ENCODE results near the gene DYNC2H1.

DYNC2H1 gene

DNA sequence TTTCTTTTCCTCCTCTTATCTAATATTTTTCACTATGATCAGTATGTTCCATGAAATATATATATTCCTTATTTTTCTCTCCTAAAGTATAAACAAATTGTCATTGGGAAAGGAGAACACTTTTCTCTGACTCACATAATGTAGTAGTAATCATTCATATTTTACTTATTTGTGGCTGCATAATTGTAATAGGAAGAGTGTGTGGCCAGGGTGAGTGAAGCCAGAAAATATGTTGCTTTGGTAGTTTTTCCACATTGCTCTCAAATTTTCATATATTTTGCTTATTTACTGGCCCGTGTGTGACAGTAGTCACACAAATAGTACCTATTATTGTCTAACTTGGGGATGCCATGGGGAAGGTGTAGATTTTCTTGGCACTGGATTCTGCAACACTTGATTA lies 172.1 kb downstream of the DYNC2H1 start:
- DNase-seq (ENCODE audit: low read depth in 2 of 2) = no peak

DNA sequence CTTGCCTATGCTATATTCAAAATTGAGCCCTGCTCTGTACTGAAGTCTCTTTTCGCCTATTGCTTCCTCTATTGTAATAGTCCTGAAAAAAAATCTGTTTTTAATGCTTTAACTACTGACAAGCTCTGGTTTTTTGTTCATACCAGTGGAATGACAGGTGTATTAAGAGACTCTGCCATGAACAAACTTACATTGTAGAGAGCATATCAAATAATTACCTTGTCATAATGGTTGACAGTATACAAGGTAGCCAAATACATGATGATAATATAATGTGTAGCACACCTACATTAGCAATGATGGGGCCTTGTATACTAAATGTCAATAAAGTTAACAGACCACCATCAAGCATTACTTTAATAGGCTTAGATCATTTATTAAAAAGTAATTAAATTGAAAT lies 175.0 kb downstream of the DYNC2H1 start:
- DNase-seq (ENCODE audit: low read depth in 2 of 2) = no peak

DNA sequence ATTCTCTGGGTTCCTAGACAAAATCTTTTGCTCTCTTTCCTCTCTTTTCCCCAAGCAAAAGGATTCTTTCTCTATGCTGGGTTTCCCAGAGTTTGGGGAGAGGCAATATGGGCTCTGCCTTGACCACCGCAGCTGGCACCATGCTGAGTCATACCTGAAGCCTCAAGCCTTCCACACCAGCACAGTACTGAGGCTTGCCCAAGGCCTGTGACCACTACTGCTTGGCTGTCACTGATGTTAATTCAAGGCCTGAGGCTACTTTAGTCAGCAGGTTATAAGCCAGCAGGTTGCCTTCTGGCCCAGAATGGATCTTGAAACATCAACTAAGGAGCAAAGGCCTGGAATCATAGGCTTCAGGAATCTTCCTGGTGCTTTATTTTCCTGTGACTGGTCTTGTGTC lies 185.3 kb downstream of the DYNC2H1 start:
- no peak for DNase-seq (ENCODE audit: low read depth in 2 of 2)

DNA sequence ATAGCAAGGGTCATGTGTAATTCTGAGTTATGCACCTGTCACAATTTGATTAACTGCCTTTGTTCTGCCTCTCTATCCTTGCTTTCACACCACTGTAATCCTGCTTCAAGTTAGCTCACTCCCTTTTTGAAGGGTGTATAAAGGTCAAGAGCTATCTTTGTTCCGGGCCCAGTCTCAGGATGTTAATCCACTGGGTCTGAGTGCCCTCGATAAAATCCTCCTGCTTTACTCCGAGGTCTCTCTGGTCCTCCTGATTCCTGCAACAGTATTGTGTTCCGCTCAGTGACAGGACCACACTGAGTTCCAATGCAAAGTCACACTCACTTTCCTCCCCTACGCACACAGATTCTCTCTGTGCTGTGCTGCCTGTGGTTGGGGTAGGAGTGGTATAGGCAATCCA lies 186.5 kb downstream of the DYNC2H1 start:
- no peak for DNase-seq (ENCODE audit: low read depth in 2 of 2)

DNA sequence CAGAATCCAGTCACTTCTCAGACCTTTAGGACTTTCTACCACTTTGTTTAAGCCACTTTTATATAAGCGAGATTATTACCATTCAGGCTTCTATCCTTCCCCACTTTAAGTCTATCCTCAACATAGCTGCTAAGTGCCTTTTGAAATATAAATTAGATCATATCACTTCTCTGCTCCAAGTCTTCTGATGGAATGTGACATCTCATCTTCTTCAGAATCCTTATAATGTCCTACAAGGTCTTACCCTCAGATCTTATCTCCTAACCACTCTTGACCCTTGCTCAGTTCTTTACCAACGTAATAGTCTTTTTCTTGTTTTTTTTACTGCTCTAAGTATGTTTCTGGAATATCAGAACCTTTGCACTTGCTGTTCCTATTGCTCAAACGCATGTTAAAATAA lies 188.7 kb downstream of the DYNC2H1 start:
- DNase-seq (ENCODE audit: low read depth in 2 of 2) = no peak

DNA sequence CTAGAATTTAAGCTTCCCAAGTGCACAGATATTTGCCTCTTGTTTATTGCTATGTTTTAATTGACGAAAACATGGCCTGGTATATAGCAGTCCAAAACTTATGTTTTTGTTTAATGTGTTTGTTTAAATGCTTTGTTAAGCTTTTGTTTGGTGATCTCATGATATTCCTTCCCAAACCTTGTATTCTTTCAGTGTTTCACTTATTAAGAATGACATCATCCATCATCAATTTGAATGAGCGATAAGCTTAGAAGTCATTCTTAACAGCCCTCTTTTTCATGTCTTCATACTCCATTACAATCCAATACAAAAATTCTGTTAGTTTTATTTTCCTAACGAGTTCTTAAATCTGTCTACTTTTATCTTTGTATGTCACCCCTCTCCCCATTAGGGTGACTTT lies 206.0 kb downstream of the DYNC2H1 start:
- DNase-seq (ENCODE audit: low read depth in 2 of 2) = no peak

DNA sequence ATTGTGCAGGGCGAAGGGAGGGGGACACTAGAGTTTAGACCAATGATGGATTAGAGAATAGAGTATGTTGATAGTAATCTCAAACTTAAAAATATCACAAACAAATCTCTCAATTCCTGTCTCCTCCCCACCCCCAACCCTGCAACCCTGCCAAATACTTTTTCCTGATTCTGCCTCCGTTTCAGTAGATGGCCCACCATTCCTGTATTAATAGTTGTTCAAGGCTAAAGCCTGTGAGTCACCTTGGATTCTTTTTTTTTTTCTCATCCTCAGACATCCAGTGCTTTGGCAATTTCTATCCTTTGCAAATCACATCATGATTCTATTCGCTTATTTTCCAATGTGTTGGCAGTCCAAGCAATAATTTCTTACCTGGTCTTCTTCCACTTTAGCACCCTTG lies 207.9 kb downstream of the DYNC2H1 start:
- no peak for DNase-seq (ENCODE audit: low read depth in 2 of 2)

DNA sequence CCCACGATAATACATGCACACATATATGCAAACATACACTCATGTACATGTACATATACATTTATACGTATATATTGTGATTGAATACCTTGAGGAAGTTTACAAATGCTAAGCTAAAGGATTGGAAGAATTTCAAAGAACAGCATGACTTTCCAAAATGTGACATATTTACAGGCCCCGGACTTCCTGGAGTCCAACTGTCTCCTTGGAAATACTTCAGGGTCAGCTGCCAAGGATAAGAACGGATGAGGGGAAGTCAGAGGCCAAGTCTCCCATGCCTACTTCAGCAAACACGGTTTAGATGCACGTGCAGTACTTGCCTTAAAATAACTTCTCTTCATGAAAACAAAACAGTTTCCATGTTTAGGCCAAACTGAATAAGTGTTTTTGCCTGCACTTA lies 213.6 kb downstream of the DYNC2H1 start:
- no peak for DNase-seq (ENCODE audit: low read depth in 2 of 2)

DNA sequence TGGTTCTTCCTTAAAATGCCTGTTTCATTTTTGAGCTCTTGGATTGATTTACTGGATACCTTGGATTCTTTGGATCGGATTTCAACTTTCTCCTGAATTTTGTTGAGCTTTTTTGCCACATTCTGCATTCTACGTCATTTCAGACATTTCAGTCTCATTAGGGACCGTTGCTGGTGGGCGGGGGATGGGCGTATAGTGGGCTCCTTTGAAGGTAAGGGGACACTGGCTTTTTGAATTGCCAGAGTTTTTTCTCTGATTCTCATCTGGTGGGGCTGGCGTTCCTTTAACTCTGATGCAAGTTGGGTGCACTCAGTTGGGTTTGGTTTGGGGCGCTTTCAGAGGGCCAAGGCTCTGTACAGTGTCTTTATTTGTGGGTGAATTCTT lies 216.5 kb downstream of the DYNC2H1 start:
- no peak for DNase-seq (ENCODE audit: low read depth in 2 of 2)

DNA sequence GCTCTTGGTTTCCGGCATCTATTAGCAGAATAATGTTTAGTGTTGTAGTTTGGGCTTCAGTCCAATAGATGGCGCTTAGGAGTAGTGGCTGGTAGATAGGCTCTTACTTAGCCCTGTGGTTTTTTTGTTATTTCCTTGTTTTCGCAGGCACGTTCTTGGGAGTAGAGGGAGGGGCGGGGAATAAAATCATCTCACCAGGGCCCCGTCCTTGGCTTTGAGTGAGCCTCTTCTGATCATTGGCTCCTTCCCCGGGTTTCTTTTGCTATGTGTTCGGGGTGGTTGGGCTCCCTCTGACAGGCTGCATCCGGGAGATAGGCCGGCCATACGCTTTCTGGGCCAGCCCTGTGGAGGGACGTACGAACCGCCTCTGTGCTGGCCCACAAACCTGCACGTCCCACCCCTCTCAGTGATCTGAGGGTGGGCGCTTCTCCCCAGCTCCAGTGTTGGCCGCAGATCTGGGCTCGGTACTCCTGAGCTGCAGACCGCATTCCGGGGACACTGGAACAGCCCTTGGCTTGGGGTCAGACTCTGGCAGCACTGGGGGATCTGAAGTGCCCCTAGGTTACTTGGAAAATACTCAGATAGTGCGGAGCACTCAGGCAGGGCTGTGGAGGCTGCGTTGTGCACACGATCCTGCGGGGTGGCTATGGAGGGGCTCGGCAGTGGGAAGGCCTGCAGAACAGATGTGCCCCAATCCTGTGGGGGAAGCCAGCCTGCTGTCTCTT lies 217.0 kb downstream of the DYNC2H1 start:
- DNase-seq (ENCODE audit: low read depth in 2 of 2) = no peak

DNA sequence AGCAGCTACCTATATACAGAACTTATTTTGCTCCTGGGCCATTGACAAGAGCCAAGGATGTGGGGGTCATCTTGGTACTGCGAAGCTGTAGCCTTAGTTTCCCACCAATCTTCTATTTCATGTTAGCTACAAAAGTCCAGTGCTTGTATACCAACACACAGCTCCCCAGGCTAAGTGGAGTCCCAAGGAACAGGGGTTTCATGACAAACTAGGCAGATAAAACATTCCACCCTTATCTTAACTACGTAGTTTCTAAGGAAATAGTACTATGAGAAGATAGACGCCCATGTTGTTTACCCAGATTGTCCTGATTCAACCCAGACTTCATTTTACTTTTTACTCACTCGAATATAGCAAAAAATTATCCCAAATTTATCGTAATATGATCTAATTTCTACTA lies 218.5 kb downstream of the DYNC2H1 start:
- no peak for DNase-seq (ENCODE audit: low read depth in 2 of 2)

DNA sequence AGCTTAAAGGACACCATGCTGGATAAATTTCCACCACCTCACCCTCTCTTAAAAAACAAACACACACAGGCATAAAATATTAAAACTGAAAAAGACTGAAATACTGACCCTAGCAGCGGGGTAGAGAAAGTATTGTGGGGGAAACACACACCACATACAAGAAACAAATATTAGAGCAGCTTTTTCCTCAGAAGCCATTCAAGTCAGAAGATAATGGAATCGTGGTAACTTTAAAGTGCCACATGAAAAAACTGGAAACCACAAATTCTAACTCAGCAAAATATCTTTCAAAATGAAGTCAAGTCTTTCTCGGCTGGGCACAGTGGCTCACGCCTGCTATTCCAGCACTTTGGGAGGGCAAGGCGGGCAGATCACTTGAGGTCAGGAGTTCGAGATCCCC lies 223.2 kb downstream of the DYNC2H1 start:
- DNase-seq (ENCODE audit: low read depth in 2 of 2) = no peak

DNA sequence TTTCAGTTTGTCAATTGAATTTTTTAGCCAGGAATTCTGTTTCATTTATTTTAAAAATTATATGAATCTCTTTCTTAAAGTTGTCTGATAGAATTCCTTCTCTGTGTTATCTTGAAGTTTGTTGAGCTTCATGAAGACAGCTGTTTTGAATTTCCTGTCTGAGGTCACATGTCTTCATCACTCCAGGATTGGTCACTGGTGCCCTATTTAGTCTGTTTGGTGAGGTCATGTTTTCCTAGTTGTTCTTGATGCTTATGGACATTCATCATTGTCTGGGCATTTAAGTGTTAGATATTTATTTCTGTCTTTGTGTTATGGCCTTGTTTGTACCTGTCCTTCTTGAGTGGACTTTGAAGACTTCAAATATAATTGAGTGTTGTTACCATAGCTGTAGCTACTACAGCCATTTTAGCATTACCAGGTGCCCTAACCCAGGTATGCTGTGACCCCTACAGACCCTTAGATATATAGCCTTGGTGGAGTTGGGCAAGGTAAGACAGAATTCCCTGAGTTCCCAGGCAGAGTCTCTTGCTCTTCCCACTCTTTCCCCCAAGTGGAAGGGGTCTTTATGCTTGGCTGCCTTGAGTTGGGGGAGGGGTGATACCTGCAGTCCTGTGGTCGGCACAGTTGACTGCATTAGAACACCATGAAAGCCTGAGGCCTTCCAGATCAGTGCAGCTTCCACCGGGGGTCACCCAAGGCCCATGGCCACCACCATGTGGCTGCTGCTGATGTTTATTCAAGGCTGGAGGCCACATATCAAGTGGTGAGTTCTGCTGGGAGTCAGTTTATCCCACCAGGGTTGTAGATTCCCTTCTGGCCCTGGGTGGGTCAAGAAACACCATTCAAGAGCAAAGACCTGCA lies 229.6 kb downstream of the DYNC2H1 start:
- DNase-seq (ENCODE audit: low read depth in 2 of 2) = no peak

DNA sequence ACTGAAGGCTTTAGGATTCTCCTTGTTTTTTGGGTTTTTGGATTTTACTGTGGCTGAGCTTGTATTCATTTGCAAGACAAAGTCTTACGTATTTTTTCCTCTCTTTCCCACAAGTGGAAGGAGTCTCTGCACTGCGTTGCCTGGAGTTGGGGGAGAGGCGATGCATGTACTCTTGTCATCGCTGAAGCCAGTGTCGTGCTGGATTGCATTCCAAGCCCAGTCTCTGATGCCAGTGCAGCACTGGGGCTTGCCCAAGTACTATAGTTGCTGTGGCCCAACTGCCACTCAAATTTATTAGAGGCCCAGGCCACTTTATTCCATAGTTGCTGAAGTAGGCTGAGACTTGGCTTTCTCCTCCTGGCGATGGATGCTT lies 230.2 kb downstream of the DYNC2H1 start:
- no peak for DNase-seq (ENCODE audit: low read depth in 2 of 2)

DNA sequence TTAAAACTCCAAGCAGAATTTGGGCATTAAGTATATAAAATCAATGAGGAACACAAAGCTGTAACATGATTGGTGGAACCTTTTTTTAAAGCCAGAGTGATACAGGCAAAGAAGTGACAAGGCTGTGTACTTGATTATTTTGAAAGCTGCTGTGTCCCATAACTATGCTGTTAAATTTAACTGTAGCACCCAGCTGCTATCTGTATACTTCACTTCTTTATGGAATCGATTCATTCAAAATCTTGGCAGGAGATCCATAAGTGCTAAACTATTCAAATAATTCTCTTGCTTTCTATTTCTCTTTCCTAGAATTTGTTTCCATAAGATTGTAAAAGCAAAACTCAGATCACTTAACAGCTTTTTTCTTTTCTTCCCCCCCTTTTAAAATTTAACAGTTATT lies 231.7 kb downstream of the DYNC2H1 start:
- no peak for DNase-seq (ENCODE audit: low read depth in 2 of 2)

DNA sequence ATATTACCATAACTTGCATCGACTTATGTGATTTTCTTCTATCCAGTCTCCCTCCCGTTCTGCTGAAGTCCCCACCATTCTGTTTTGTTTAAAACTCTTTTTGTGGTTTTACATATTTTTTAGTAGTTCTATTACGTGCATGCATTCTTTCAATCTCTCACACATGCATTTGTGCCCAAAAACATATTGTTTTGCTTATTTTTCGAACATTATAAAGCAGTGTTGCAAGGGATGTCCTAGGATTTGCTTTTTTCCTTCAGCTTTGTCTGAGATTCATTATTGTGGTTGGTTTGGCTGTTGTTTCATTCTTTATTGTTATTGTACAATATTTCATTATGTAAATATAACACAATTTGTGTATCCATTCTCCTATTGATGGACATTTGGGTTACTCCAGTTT lies 235.7 kb downstream of the DYNC2H1 start:
- DNase-seq (ENCODE audit: low read depth in 2 of 2) = no peak

DNA sequence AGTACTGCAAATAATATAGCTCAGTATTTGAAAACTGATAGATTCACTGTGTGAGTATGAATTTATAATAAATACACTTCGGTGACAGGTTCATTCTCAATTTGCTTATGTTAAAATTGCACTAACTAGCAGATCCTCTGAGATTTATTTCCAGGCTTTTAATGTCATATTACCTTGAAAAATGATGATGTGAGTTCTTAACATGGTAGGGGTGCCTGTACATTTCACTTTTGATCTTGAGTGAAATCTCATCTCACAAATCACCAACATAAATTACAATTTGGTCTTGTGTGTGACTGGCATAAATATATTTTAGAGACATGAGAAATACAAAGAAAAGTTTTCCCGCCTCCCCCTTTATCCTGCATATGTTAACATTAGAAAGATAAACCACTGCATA lies 240.4 kb downstream of the DYNC2H1 start:
- no peak for DNase-seq (ENCODE audit: low read depth in 2 of 2)

DNA sequence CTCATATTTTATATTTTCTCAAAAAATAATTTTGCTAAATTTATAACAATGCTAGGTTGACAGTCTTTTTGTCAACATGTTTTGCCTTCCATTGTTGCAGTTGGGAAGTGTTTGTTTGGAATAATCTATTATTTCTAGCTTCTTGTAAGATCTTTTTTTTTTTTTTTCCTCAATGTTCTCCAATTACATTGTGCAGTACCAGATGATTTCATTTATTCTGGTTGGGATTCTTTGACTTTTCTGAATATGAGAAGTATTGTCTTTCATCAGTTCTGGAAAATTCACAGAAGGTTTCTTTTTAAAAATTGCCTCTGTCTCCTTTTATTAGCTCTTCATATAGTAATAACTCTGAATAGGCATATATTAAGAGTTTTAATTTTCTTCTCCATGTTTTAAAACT lies 245.4 kb downstream of the DYNC2H1 start:
- DNase-seq (ENCODE audit: low read depth in 2 of 2) = no peak

DNA sequence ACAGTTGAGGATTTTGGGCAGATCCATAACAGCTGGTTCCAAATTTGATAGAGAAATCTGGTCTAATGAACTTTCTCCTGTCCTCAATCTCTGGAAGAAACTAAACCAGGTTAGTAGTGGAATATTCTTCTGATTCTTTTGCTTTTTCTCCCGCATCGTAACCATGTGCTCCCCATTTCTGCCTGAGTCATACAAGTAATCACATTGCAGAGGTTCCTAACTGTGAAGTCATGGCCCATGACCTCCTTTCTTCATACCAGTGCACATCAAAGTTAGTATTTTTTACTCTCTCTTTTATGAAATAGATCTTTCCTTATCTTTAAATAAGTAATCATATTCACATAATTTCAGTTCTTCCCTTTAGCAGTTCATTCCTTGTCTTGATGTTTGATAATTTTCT lies 249.0 kb downstream of the DYNC2H1 start:
- no peak for DNase-seq (ENCODE audit: low read depth in 2 of 2)

DNA sequence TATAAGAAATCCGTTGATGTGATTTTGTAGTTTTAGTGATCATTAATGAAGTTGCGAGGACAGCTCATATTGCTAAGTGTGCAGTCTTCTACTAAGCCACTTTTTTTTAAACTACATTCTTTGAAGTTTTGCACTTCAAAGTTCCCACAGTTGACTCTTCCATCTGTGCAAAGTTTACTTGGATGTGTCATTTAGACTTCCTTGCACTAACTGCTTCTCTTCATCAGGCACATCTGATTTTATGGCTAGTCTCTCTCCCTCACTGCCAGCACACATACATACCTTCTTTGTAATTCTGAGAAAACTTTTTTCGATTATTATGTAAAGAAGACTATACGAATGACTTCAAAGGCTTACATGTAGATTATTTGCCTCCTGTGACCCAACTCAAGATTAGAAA lies 250.0 kb downstream of the DYNC2H1 start:
- DNase-seq (ENCODE audit: low read depth in 2 of 2) = no peak

DNA sequence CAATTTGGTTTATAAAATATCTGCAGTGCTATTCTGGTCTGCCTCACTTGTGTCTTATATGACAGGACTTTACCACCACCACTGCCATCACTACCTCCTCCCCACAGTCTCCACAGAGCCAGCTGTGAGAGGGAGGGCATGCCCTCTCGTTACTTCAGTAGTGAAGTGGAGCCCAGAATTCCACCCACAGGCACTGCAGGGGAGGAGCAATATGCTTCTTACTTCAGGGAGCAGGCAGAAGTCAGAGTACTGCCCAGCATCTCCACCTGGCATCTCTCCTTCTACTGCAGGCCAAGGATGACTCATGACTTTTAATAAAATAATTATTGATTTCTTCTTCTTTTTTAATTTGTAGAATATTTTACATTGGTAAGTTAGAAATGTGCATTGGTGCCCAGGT lies 255.5 kb downstream of the DYNC2H1 start:
- no peak for DNase-seq (ENCODE audit: low read depth in 2 of 2)

DNA sequence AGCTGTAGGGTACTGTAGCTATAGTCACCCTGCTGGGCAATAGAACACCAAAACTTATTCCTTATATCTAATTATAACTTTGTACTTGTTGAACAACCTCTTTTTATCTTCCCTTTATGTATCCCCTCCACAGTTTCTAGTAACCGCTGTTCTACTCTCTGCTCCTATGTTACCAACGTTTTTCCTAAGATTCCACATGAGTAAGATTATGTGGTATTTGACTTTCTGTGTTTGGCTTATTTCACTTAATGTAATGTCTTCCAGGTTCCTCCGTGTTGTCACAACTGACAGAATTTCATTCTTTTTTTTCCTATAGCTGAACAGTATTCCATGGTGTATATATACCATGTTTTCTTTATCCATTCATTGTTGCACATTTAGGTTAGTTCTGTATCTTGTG lies 258.4 kb downstream of the DYNC2H1 start:
- DNase-seq (ENCODE audit: low read depth in 2 of 2) = no peak

DNA sequence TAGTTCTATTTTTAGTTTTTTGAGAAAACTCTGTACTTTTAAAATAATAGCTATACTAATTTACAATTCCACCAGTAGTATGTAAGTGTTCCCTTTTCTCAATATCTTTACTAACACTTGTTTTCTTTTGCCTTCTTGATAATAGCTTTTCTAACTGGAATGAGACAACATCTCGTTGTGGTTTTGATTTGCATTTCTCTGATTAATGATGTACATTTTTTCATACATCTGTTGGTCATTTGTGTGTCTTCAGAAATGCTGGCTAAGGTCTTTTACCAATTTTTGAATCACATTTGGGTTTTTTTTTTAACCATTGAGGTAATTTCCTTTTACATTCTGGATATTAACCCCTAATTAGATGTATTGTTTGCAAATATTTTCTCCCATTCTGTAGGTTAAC lies 258.9 kb downstream of the DYNC2H1 start:
- no peak for DNase-seq (ENCODE audit: low read depth in 2 of 2)

DNA sequence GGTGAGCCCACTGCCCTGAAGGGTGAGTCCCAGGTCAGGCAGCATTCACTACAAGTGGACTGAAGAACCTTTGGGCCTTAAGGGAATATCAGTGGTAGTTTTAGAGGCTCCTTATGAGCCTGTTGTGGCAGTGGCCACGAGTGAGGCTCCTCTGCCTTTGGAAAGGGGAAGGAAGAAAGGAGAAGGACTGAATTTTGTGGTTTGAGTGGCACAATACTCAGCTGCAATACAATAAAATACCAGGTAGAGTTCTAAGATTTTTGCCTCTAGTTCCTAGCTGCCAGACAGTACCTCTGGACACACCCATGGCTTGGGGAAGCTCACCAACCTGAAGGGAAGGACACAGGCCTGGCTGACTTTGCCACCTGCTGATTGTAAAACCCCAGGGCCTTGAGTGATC lies 260.9 kb downstream of the DYNC2H1 start:
- DNase-seq (ENCODE audit: low read depth in 2 of 2) = no peak
